K562 (cell line): ENCODE results near the gene ARHGAP18. TPM values are rescaled to one million over a fixed set of nuclear protein-coding genes. Genes with fewer than 3 reads are reported as not detected.

Source experiments
- CBX1 ChIP-seq: sonication (generic); IDR thresholded peaks from 2 replicates; pipeline ENCODE4 v1.6.1; 2016; ENCODE audit warnings: antibody characterized with exemption, low read depth, mild to moderate bottlenecking
- KAT7 ChIP-seq: sonication (generic); formaldehyde crosslinking; IDR thresholded peaks from 2 replicates; pipeline ENCODE4 v1.8.0; 2022; ENCODE audit warnings: missing genetic modification reagents, mild to moderate bottlenecking, borderline replicate concordance
- MEIS2 ChIP-seq: fragments of 450-650 bp; IDR thresholded peaks from 2 replicates; pipeline ENCODE4 v1.6.1; 2014; ENCODE audit warnings: mild to moderate bottlenecking; ENCODE audit not compliant: partially characterized antibody
- NCOA4 ChIP-seq: fragments of 450-650 bp; IDR thresholded peaks from 2 replicates; pipeline ENCODE4 v1.6.1; 2018; ENCODE audit warnings: mild to moderate bottlenecking; ENCODE audit not compliant: partially characterized antibody
- NFXL1 ChIP-seq: fragments of 450-650 bp; formaldehyde crosslinking; IDR thresholded peaks from 2 replicates; pipeline ENCODE4 v1.4.0; 2021; ENCODE audit warnings: mild to moderate bottlenecking
- OTX1 ChIP-seq: fragments of 450-650 bp; formaldehyde crosslinking; IDR thresholded peaks from 2 replicates; pipeline ENCODE4 v1.4.0; 2022; ENCODE audit warnings: mild to moderate bottlenecking
- SMAD3 ChIP-seq: fragments of 450-650 bp; formaldehyde crosslinking; conservative IDR thresholded peaks from 2 replicates; pipeline ENCODE4 v1.4.0; 2020; ENCODE audit warnings: mild to moderate bottlenecking
- STAG1 ChIP-seq: sonication (generic); formaldehyde crosslinking; IDR thresholded peaks from 2 replicates; pipeline ENCODE4 v1.5.0; 2020; ENCODE audit warnings: missing genetic modification reagents, borderline replicate concordance
- TAF9B ChIP-seq: fragments of 450-650 bp; IDR thresholded peaks from 2 replicates; pipeline ENCODE4 v1.6.1; 2018; ENCODE audit warnings: mild to moderate bottlenecking; ENCODE audit not compliant: partially characterized antibody
- TCF3 ChIP-seq: sonication (generic); formaldehyde crosslinking; IDR thresholded peaks from 2 replicates; pipeline ENCODE4 v1.4.0; 2020; ENCODE audit warnings: mild to moderate bottlenecking, missing genetic modification reagents
- TEAD4 ChIP-seq, 2 experiments: sonication (generic) in 1 of 2; formaldehyde crosslinking in 1 of 2; IDR thresholded peaks; 2 replicates each; pipeline versions ENCODE4 v1.6.1 to v1.8.0; 2012 to 2022; ENCODE audit warnings: borderline replicate concordance in 1 of 2, inconsistent platforms in 1 of 2, low read length in 1 of 2, mild to moderate bottlenecking in 1 of 2, missing genetic modification reagents in 1 of 2
- ZBTB17 ChIP-seq: fragments of 450-650 bp; formaldehyde crosslinking; IDR thresholded peaks from 2 replicates; pipeline ENCODE4 v1.4.0; 2020; ENCODE audit warnings: mild to moderate bottlenecking
- ZNF121 ChIP-seq: sonication (generic); formaldehyde crosslinking; conservative IDR thresholded peaks from 2 replicates; pipeline ENCODE4 v1.8.0; 2022; ENCODE audit warnings: missing genetic modification reagents
- ZNF354B ChIP-seq: fragments of 250-450 bp; sonication (Bioruptor Pico); IDR thresholded peaks from 2 replicates; pipeline ENCODE4 v1.4.0; 2020
- ZNF41 ChIP-seq: fragments of 250-450 bp; sonication (Bioruptor Pico); conservative IDR thresholded peaks from 2 replicates; pipeline ENCODE4 v1.4.0; 2020; ENCODE audit warnings: mild to moderate bottlenecking
- ZNF586 ChIP-seq: fragments of 450-650 bp; formaldehyde crosslinking; conservative IDR thresholded peaks from 2 replicates; pipeline ENCODE4 v1.4.0; 2020; ENCODE audit warnings: mild to moderate bottlenecking, moderate library complexity
- polyA plus RNA-seq, 8 experiments: library from polyadenylated mRNA; depleted of rRNA in 4 of 8; stranded (reverse) in 5 of 8; unstranded in 3 of 8; fragments of >200 nt; fragmentation: Nextera tagmentation in 2 of 8; fragmentation: Illumina TruSeq in 1 of 8; extraction: Ambion mirVana in 2 of 8; extraction: Trizol in 1 of 8; gene quantifications; 2 replicates each; pipeline versions ENCODE4 v1.2.1 to v1.2.3, GENCODE V29; 2011 to 2014; ENCODE audit warnings: inconsistent platforms in 1 of 8, missing spikeins in 1 of 8
- total RNA-seq, 7 experiments: library from RNA; depleted of rRNA in 6 of 7; stranded (reverse); fragments of >200 nt in 6 of 7; fragmentation: Illumina TruSeq in 2 of 7; extraction: Trizol in 2 of 7; gene quantifications; 2 replicates each; pipeline versions ENCODE4 v1.2.1 to v1.2.3, GENCODE V29; 2011 to 2021; ENCODE audit warnings: low replicate concordance in 1 of 7
- TF ChIP-seq, protein P1 (sequence below): fragments of 450-650 bp; IDR thresholded peaks from 2 replicates; pipeline ENCODE4 v1.7.1; 2018; ENCODE audit warnings: mild to moderate bottlenecking, low read depth; ENCODE audit not compliant: partially characterized antibody
- TF ChIP-seq, protein P2 (sequence below): fragments of 450-650 bp; conservative IDR thresholded peaks from 2 replicates; pipeline ENCODE4 v1.6.1; 2016; ENCODE audit warnings: missing genetic modification characterization, low read depth, mild to moderate bottlenecking, missing compliant biosample characterization, moderate library complexity
- TF ChIP-seq, protein P3 (sequence below), 2 experiments: fragments of 450-650 bp in 1 of 2; sonication (generic) in 1 of 2; formaldehyde crosslinking; conservative IDR thresholded peaks; 2 replicates each; pipeline versions ENCODE4 v1.4.0 to v1.8.1; 2020 to 2022; ENCODE audit warnings: mild to moderate bottlenecking in 1 of 2, missing genetic modification reagents in 1 of 2
- TF ChIP-seq, protein P4 (sequence below): fragments of 250-450 bp; sonication (Bioruptor Pico); IDR thresholded peaks from 2 replicates; pipeline ENCODE4 v1.8.0; 2022; ENCODE audit warnings: inconsistent platforms, mild to moderate bottlenecking, moderate library complexity, borderline replicate concordance
- TF ChIP-seq, protein P5 (sequence below): fragments of 450-650 bp; formaldehyde crosslinking; IDR thresholded peaks from 2 replicates; pipeline ENCODE4 v1.4.0; 2020; ENCODE audit warnings: mild to moderate bottlenecking, moderate library complexity

Gene ARHGAP18
- total and polyA plus RNA-seq, 9 of the 15 experiments (the other 6 are each of a cell fraction or from before 2014, with no cell fraction given), result 13.3 to 29.7 (median 21.1) TPM

DNA sequence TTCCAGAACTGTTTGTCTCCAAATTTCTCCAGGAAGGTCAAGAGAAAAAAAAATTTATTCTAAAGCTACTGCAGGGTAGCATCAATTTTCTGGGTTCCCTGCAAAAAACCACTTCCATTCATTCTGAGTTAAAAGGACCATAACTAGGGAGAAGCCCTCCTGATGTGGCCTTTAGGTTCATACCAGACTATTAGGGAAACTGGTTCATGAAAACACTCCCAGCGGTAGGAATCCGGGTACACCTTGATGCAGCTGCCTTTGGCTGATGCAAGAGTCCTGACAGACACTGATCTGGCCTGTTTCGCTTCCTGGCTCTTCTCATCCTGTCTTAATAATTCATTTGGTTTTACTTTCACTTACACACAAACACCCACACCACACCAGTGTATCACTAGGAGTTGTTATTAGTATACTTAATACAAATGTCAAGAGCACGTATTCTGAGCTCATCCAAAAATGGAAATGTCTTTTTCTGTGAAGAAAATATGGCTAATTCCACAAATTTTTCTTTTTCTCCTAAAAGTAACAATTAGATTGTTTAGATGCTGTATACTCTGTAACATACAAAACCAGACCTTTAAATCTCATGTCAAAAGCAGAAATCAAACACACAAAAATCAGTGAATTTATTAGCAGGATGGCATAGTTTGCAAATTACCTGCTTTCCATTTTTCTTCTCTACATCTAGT lies 38.4 kb upstream of the ARHGAP18 start (continued):
- TF ChIP-seq TCF3 (CRISPR knock-in tag) (no peak; the same call in 1 of the 2 replicates), NFXL1 (peak; percentile 57; the same call in 1 of the 2 replicates), NCOA4 (no peak), ZBTB17 (CRISPR knock-in tag) (peak; percentile 94), ZNF586 (CRISPR knock-in tag) (0 out of 2 replicates have a peak, but pooled peaks have one; percentile 66), ZNF41 (CRISPR knock-in tag) (peak; percentile 48; the same call in 1 of the 2 replicates), MEIS2 (peak; percentile 90), STAG1 (CRISPR knock-in tag) (no peak), OTX1 (CRISPR knock-in tag) (0 out of 2 replicates have a peak, but pooled peaks have one; percentile 30), ZNF354B (CRISPR knock-in tag) (no peak), TEAD4 (IDR thresholded peaks at IDR 0.05; ENCODE audit: low read length) (peak; percentile 84), TEAD4 (CRISPR knock-in tag; IDR thresholded peaks at IDR 0.05; ENCODE audit: borderline replicate concordance) (no peak), TAF9B (peak; percentile 65), CBX1 (no peak), ZNF121 (CRISPR knock-in tag) (no peak), SMAD3 (CRISPR knock-in tag) (peak; percentile 70; the same call in 1 of the 2 replicates), KAT7 (CRISPR knock-in tag) (no peak)
- TF ChIP-seq, protein P1, sequence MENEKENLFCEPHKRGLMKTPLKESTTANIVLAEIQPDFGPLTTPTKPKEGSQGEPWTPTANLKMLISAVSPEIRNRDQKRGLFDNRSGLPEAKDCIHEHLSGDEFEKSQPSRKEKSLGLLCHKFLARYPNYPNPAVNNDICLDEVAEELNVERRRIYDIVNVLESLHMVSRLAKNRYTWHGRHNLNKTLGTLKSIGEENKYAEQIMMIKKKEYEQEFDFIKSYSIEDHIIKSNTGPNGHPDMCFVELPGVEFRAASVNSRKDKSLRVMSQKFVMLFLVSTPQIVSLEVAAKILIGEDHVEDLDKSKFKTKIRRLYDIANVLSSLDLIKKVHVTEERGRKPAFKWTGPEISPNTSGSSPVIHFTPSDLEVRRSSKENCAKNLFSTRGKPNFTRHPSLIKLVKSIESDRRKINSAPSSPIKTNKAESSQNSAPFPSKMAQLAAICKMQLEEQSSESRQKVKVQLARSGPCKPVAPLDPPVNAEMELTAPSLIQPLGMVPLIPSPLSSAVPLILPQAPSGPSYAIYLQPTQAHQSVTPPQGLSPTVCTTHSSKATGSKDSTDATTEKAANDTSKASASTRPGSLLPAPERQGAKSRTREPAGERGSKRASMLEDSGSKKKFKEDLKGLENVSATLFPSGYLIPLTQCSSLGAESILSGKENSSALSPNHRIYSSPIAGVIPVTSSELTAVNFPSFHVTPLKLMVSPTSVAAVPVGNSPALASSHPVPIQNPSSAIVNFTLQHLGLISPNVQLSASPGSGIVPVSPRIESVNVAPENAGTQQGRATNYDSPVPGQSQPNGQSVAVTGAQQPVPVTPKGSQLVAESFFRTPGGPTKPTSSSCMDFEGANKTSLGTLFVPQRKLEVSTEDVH, result no peak
- TF ChIP-seq, protein P2, sequence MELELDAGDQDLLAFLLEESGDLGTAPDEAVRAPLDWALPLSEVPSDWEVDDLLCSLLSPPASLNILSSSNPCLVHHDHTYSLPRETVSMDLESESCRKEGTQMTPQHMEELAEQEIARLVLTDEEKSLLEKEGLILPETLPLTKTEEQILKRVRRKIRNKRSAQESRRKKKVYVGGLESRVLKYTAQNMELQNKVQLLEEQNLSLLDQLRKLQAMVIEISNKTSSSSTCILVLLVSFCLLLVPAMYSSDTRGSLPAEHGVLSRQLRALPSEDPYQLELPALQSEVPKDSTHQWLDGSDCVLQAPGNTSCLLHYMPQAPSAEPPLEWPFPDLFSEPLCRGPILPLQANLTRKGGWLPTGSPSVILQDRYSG (tag), result peak; percentile 57; the same call in 1 of the 2 replicates
- TF ChIP-seq, protein P3, sequence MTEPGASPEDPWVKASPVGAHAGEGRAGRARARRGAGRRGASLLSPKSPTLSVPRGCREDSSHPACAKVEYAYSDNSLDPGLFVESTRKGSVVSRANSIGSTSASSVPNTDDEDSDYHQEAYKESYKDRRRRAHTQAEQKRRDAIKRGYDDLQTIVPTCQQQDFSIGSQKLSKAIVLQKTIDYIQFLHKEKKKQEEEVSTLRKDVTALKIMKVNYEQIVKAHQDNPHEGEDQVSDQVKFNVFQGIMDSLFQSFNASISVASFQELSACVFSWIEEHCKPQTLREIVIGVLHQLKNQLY (CRISPR knock-in tag; conservative IDR thresholded peaks at IDR 0.05), result no peak
- TF ChIP-seq, protein P4, sequence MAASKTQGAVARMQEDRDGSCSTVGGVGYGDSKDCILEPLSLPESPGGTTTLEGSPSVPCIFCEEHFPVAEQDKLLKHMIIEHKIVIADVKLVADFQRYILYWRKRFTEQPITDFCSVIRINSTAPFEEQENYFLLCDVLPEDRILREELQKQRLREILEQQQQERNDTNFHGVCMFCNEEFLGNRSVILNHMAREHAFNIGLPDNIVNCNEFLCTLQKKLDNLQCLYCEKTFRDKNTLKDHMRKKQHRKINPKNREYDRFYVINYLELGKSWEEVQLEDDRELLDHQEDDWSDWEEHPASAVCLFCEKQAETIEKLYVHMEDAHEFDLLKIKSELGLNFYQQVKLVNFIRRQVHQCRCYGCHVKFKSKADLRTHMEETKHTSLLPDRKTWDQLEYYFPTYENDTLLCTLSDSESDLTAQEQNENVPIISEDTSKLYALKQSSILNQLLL (CRISPR knock-in tag), result no peak
- TF ChIP-seq, protein P5, sequence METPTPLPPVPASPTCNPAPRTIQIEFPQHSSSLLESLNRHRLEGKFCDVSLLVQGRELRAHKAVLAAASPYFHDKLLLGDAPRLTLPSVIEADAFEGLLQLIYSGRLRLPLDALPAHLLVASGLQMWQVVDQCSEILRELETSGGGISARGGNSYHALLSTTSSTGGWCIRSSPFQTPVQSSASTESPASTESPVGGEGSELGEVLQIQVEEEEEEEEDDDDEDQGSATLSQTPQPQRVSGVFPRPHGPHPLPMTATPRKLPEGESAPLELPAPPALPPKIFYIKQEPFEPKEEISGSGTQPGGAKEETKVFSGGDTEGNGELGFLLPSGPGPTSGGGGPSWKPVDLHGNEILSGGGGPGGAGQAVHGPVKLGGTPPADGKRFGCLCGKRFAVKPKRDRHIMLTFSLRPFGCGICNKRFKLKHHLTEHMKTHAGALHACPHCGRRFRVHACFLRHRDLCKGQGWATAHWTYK, result no peak
